Stromal cell of bone marrow (primary cell): ENCODE results near the gene SOX10.

ENCODE experiments used
- DNase-seq: peaks from one replicate; pipeline ENCODE4 v3.0.0-alpha.2; 2012; ENCODE audit warnings: low read depth

SOX10 gene

GRCh38 chr22:38016182-38017151, 32.1 kb upstream of the SOX10 start:
- DNase-seq: no peak

GRCh38 chr22:38014083-38014482, 29.7 kb upstream of the SOX10 start:
- no peak for DNase-seq

- DNase-seq: peak; percentile 35
Measured at GRCh38 chr22:38012604-38013072, 28.3 kb upstream of the SOX10 start.

GRCh38 chr22:38009000-38009806, 24.8 kb upstream of the SOX10 start:
- no peak for DNase-seq

GRCh38 chr22:38007330-38007902, 23.1 kb upstream of the SOX10 start:
- DNase-seq: no peak

- no peak for DNase-seq
Measured at GRCh38 chr22:38006906-38007305, 22.6 kb upstream of the SOX10 start.

- no peak for DNase-seq
Measured at GRCh38 chr22:38005943-38006342, 21.6 kb upstream of the SOX10 start.

- peak; percentile 19 for DNase-seq
Measured at GRCh38 chr22:37999640-38000272, 15.4 kb upstream of the SOX10 start.

GRCh38 chr22:37999236-37999635, 14.9 kb upstream of the SOX10 start:
- DNase-seq: no peak

- DNase-seq: no peak
Measured at GRCh38 chr22:37998543-37998942, 14.2 kb upstream of the SOX10 start.

- DNase-seq: no peak
Measured at GRCh38 chr22:37996515-37997246, 12.3 kb upstream of the SOX10 start.

- no peak for DNase-seq
Measured at GRCh38 chr22:37996079-37996478, 11.7 kb upstream of the SOX10 start.

GRCh38 chr22:37995460-37995859, 11.1 kb upstream of the SOX10 start:
- DNase-seq: no peak

GRCh38 chr22:37994982-37995381, 10.6 kb upstream of the SOX10 start:
- no peak for DNase-seq

GRCh38 chr22:37994049-37994448, 9.7 kb upstream of the SOX10 start:
- DNase-seq: no peak

GRCh38 chr22:37991731-37992442, 7.5 kb upstream of the SOX10 start:
- DNase-seq: no peak

- DNase-seq: no peak
Measured at GRCh38 chr22:37990862-37991261, 6.5 kb upstream of the SOX10 start.

- no peak for DNase-seq
Measured at GRCh38 chr22:37990301-37990700, 5.9 kb upstream of the SOX10 start.

- DNase-seq: no peak
Measured at GRCh38 chr22:37989146-37990045, 5.0 kb upstream of the SOX10 start.

GRCh38 chr22:37986371-37986770, 2.0 kb upstream of the SOX10 start:
- DNase-seq: no peak
